ENCODE results near the gene SLC25A23.

- TF ChIP-seq CTCF (IDR thresholded peaks at IDR 0.05 in 2 of 3, conservative IDR thresholded peaks at IDR 0.05 in 1 of 3; ENCODE audit: borderline replicate concordance in 1 of 3, insufficient read depth in 1 of 3, low read depth in 2 of 3, low read length in 2 of 3) (no peak), SP1 (IDR thresholded peaks at IDR 0.05; ENCODE audit: low read depth) (no peak), YY1 (IDR thresholded peaks at IDR 0.05; ENCODE audit: extremely low read depth, insufficient replicate concordance, low read depth, low read length) (no peak), ZFX (IDR thresholded peaks at IDR 0.05) (no peak), POLR2A (IDR thresholded peaks at IDR 0.05; ENCODE audit: borderline replicate concordance, extremely low read depth, insufficient read depth, insufficient read length) (no peak), CBX3 (IDR thresholded peaks at IDR 0.05; ENCODE audit: low read depth) (no peak), POLR2AphosphoS5 (IDR thresholded peaks at IDR 0.05; ENCODE audit: low read depth, low read length) (no peak), CEBPB (IDR thresholded peaks at IDR 0.05; ENCODE audit: low read depth) (no peak), JUND (IDR thresholded peaks at IDR 0.05) (no peak), FOSL1 (IDR thresholded peaks at IDR 0.05; ENCODE audit: low read depth) (no peak), EGR1 (IDR thresholded peaks at IDR 0.05; ENCODE audit: low read depth) (no peak), EZH2 (IDR thresholded peaks at IDR 0.05) (no peak)
- TF ChIP-seq, protein P1, sequence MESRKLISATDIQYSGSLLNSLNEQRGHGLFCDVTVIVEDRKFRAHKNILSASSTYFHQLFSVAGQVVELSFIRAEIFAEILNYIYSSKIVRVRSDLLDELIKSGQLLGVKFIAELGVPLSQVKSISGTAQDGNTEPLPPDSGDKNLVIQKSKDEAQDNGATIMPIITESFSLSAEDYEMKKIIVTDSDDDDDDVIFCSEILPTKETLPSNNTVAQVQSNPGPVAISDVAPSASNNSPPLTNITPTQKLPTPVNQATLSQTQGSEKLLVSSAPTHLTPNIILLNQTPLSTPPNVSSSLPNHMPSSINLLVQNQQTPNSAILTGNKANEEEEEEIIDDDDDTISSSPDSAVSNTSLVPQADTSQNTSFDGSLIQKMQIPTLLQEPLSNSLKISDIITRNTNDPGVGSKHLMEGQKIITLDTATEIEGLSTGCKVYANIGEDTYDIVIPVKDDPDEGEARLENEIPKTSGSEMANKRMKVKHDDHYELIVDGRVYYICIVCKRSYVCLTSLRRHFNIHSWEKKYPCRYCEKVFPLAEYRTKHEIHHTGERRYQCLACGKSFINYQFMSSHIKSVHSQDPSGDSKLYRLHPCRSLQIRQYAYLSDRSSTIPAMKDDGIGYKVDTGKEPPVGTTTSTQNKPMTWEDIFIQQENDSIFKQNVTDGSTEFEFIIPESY (IDR thresholded peaks at IDR 0.05; ENCODE audit: extremely low read depth, insufficient replicate concordance, low read length), result no peak
These were observed 1.5 kb downstream of the SLC25A23 start for GRCh38 chr19:6457958-6458694.

Data from HCT116 (cell line).